Keratinocyte (primary cell): ENCODE measurements around the gene HCRT. TPM values are rescaled to one million over a fixed set of nuclear protein-coding genes. Genes with fewer than 3 reads are reported as not detected.

Experiments
- DNase-seq: peaks from one replicate; pipeline ENCODE4 v3.0.0-alpha.2; 2011; ENCODE audit warnings: low read depth, missing footprints, low spot score
- FAIRE-seq: peaks from 2 replicates; lab custom pipeline; 2011; peaks lifted over from hg19 to GRCh38; lab: Jason Lieb, UNC
- H2AFZ ChIP-seq: 2 replicates; pipeline ENCODE4 v1.6.0; 2012; ENCODE audit warnings: low read length, control low read depth, inconsistent platforms; ENCODE audit not compliant: control insufficient read depth
- H3K27ac ChIP-seq: 2 replicates; pipeline ENCODE4 v1.5.1; 2011; ENCODE audit warnings: low read length; ENCODE audit not compliant: control insufficient read depth, insufficient read depth
- H3K27me3 ChIP-seq: 3 replicates; pipeline ENCODE4 v1.6.0; 2011; ENCODE audit warnings: low read length; ENCODE audit not compliant: control insufficient read depth, insufficient read depth; ENCODE audit errors: extremely low read depth
- H3K36me3 ChIP-seq, 2 experiments: 2 replicates in 1 of 2; 3 replicates in 1 of 2; pipeline ENCODE4 v1.5.1; 2011; ENCODE audit warnings: low read length in 2 of 2, mild to moderate bottlenecking in 1 of 2; ENCODE audit not compliant: control insufficient read depth in 2 of 2, insufficient read depth in 2 of 2; ENCODE audit errors: extremely low read depth in 1 of 2
- H3K4me1 ChIP-seq: 3 replicates; pipeline ENCODE4 v1.5.1; 2011; ENCODE audit warnings: low read length; ENCODE audit not compliant: control insufficient read depth, insufficient read depth; ENCODE audit errors: extremely low read depth
- H3K4me2 ChIP-seq: 3 replicates; pipeline ENCODE4 v1.6.0; 2011; ENCODE audit warnings: low read depth, low read length; ENCODE audit not compliant: control insufficient read depth, insufficient read depth; ENCODE audit errors: extremely low read depth
- H3K4me3 ChIP-seq, 3 experiments: fragments of 200-600 bp in 1 of 3; sonication (generic) in 1 of 3; 2 replicates in 2 of 3; 3 replicates in 1 of 3; pipeline ENCODE4 v1.5.1; 2011 to 2016; ENCODE audit warnings: low read length in 3 of 3, mild to moderate bottlenecking in 3 of 3, control low read depth in 2 of 3, inconsistent platforms in 1 of 3, low read depth in 1 of 3, mixed read lengths in 1 of 3, mixed run types in 1 of 3, moderate library complexity in 1 of 3; ENCODE audit not compliant: control insufficient read depth in 2 of 3, insufficient read depth in 2 of 3; ENCODE audit errors: extremely low read depth in 1 of 3
- H3K79me2 ChIP-seq: 2 replicates; pipeline ENCODE4 v1.6.0; 2012; ENCODE audit warnings: low read length; ENCODE audit not compliant: control insufficient read depth, insufficient read depth
- H3K9ac ChIP-seq: 3 replicates; pipeline ENCODE4 v1.6.0; 2011; ENCODE audit warnings: low read length; ENCODE audit not compliant: control insufficient read depth, insufficient read depth; ENCODE audit errors: extremely low read depth
- H3K9me1 ChIP-seq: 3 replicates; pipeline ENCODE4 v1.6.0; 2011; ENCODE audit warnings: low read length; ENCODE audit not compliant: control insufficient read depth, insufficient read depth; ENCODE audit errors: extremely low read depth
- H3K9me3 ChIP-seq: 2 replicates; pipeline ENCODE4 v1.5.1; 2012; ENCODE audit warnings: low read depth, low read length; ENCODE audit not compliant: control insufficient read depth
- H4K20me1 ChIP-seq: 3 replicates; pipeline ENCODE4 v1.6.0; 2011; ENCODE audit warnings: low read length; ENCODE audit not compliant: control insufficient read depth, insufficient read depth; ENCODE audit errors: extremely low read depth
- EZH2 ChIP-seq: IDR thresholded peaks from one replicate; pipeline ENCODE4 v1.6.1; 2012; ENCODE audit warnings: inconsistent platforms, mild to moderate bottlenecking, low read length, moderate library complexity
- dilution Hi-C: fragments of 300-500 bp; cut with MboI; formaldehyde crosslinking; loops from one replicate; pipeline ENCODE4 v1.7.0; 2020; ENCODE audit warnings: low sequenced_read_pairs; ENCODE audit not compliant: extremely low pct_ligation_motif_present
- polyA plus RNA-seq, 5 experiments: library from polyadenylated mRNA; depleted of rRNA in 3 of 5; stranded (reverse) in 3 of 5; stranded (forward) in 1 of 5; unstranded in 1 of 5; fragments of >200 nt; gene quantifications; 1 replicate in 1 of 5; 2 replicates in 3 of 5; 3 replicates in 1 of 5; pipeline versions ENCODE4 v1.2.1 to v1.2.3, GENCODE V29; 2011 to 2012; ENCODE audit warnings: missing spikeins in 2 of 5, low read depth in 1 of 5, low replicate concordance in 1 of 5
- TF ChIP-seq, protein P1 (sequence below), 3 experiments: IDR thresholded peaks in 1 of 3; conservative IDR thresholded peaks in 1 of 3; optimal IDR thresholded peaks in 1 of 3; 2 replicates in 2 of 3; 3 replicates in 1 of 3; pipeline versions ENCODE3 to v1.5.1; 2011; ENCODE audit warnings: low read length in 3 of 3, mild to moderate bottlenecking in 3 of 3, moderate library complexity in 2 of 3, control low read depth in 1 of 3, inconsistent platforms in 1 of 3; ENCODE audit not compliant: insufficient read depth in 2 of 3; ENCODE audit errors: extremely low read depth in 1 of 3

HCRT gene
- polyA plus RNA-seq, 1 donor (not counting 4 experiments of a cell fraction or from before 2014, with no cell fraction given): not detected

DNA sequence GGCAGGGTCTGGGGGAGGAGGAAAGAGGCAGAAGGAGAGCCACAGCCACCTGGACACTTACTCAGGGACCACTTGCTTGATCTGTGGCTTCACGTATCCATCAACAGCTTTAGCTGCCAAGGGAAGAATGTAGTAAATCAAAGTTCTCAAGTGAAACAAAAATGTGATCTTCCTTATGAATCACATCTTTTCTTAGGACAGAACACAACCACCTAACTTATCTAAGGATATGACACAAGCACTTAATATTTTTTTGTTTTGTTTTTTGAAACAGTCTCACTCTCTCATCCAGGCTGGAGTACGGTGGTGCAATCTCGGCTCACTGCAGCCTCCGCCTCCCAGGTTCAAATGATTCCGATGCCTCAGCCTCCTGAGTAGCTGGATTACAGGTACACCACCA lies 17.4 kb upstream of the HCRT start:
- TF ChIP-seq, protein P1, sequence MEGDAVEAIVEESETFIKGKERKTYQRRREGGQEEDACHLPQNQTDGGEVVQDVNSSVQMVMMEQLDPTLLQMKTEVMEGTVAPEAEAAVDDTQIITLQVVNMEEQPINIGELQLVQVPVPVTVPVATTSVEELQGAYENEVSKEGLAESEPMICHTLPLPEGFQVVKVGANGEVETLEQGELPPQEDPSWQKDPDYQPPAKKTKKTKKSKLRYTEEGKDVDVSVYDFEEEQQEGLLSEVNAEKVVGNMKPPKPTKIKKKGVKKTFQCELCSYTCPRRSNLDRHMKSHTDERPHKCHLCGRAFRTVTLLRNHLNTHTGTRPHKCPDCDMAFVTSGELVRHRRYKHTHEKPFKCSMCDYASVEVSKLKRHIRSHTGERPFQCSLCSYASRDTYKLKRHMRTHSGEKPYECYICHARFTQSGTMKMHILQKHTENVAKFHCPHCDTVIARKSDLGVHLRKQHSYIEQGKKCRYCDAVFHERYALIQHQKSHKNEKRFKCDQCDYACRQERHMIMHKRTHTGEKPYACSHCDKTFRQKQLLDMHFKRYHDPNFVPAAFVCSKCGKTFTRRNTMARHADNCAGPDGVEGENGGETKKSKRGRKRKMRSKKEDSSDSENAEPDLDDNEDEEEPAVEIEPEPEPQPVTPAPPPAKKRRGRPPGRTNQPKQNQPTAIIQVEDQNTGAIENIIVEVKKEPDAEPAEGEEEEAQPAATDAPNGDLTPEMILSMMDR (optimal IDR thresholded peaks at IDR 0.05 in 1 of 3, IDR thresholded peaks at IDR 0.05 in 1 of 3, conservative IDR thresholded peaks at IDR 0.05 in 1 of 3; ENCODE audit: extremely low read depth in 1 of 3, insufficient read depth in 2 of 3, low read length in 3 of 3): no peak
- TF ChIP-seq EZH2: no peak
- no peak for FAIRE-seq
- H3K4me2 ChIP-seq: no peak overlapping the region
- no peaks in the 10 kb centered on the region for H3K4me1 ChIP-seq
- H3K79me2 ChIP-seq: no peaks in the 10 kb centered on the region
- no peaks in the 10 kb centered on the region for H3K9me3 ChIP-seq
- H3K4me3 ChIP-seq: no peak overlapping the region
- peaks cover 0 to 2% of the 10 kb centered on the region in 2 experiments for H3K36me3 ChIP-seq
- no peaks in the 10 kb centered on the region for H4K20me1 ChIP-seq
- DNase-seq: no peak
- no peak overlapping the region for H3K27ac ChIP-seq
- dilution Hi-C loops: no loop called here
- H3K9me1 ChIP-seq: no peaks in the 10 kb centered on the region
- no peaks in the 10 kb centered on the region for H3K27me3 ChIP-seq
- H2AFZ ChIP-seq: no peak overlapping the region
- no peak overlapping the region for H3K9ac ChIP-seq

DNA sequence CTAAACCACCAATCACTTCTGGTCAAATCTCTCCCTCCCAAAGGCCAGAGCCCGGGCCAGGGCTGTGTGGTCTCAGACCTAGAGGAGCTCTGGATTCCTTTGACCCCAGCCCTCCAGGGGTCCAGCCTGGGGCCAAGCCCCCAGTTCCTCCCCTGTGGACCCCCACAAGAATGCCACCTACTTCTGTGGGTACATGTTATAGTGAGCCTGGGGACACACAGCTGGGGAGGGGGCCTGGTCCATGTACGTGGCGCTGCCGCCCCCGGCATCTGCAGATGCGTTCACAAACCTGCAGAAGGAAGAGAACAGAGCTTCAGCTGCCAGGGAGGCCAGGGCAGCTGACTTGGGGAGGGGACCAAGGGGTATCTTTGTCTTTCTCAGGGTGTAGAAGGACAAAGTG lies 16.9 kb upstream of the HCRT start:
- dilution Hi-C loops: no loop called here
- H3K4me3 ChIP-seq: no peak overlapping the region
- no peaks in the 10 kb centered on the region for H3K9me1 ChIP-seq
- no peaks in the 10 kb centered on the region for H3K79me2 ChIP-seq
- no peak for DNase-seq
- H4K20me1 ChIP-seq: no peaks in the 10 kb centered on the region
- no peak overlapping the region for H2AFZ ChIP-seq
- no peak for TF ChIP-seq EZH2
- TF ChIP-seq, protein P1 (optimal IDR thresholded peaks at IDR 0.05 in 1 of 3, IDR thresholded peaks at IDR 0.05 in 1 of 3, conservative IDR thresholded peaks at IDR 0.05 in 1 of 3; ENCODE audit: extremely low read depth in 1 of 3, insufficient read depth in 2 of 3, low read length in 3 of 3): no peak
- no peak overlapping the region for H3K4me2 ChIP-seq
- H3K9ac ChIP-seq: no peak overlapping the region
- H3K9me3 ChIP-seq: no peaks in the 10 kb centered on the region
- H3K36me3 ChIP-seq: peaks cover 0 to 2% of the 10 kb centered on the region in 2 experiments
- no peaks in the 10 kb centered on the region for H3K27me3 ChIP-seq
- no peak for FAIRE-seq
- H3K4me1 ChIP-seq: no peaks in the 10 kb centered on the region
- H3K27ac ChIP-seq: no peak overlapping the region
